ENCODE results near the gene HERC6.
"Not testable (repeated sequence)": the region's sequence is repeated elsewhere in the genome, so short reads cannot be mapped to it uniquely, and the experiment has no call there.

DNA sequence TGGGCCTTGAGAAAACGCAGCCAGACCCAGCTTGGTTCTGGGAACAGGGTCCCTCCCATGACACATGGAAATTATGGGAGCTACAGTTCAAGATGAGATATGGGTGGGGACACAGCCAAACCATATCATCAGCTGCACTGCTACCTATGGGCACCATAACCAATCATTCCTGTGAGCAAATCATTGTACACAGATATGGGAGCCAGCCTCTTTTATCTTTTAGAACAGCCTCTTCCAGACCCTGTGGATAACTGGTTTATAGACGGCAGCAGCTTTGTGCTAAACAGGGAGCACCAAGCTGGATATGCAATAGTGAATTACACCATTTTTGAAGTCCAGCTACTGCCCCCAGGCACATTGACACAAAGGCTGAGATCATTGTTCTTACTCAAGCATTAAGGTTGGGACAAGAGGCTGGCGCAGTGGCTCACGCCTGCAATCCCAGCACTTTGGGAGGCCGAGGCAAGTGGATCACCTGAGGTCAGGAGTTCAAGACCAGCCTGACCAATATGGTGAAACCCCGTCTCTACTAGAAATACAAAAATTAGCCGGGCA is 69.6 kb downstream of the HERC6 start:
- not testable (repeated sequence) for TF ChIP-seq POLR2A, CTCF, POLR2AphosphoS5 (IDR thresholded peaks at IDR 0.05)

Measured in sigmoid colon (tissue), 4 donors.